ENCODE results near the gene CD300LB. TPM values are rescaled to one million over a fixed set of nuclear protein-coding genes. Genes with fewer than 3 reads are reported as not detected.

CD300LB gene
- polyA plus RNA-seq, 3 donors, result 88.0 to 102 (median 92.9) TPM

DNA sequence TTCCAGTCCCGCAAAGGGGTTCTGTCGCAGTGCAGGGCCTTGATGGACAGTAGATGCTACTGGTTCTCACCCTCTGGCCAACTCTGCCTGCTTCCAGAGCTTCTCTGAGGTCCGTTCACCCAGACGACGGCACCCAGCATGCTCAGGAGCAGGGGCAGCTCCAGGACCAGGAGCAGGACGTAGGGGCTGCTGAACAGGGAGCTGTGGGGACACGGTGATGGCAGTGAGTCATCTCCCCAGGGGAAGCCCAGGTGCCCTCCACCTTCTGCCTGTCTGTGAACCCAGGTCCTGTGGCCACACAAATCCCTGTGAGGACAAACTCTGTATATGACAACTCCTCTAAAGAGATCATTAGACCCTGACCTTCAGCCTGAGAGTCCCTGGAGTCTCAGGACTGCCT, 18.1 kb upstream of the CD300LB start:
- TF ChIP-seq, protein P1, sequence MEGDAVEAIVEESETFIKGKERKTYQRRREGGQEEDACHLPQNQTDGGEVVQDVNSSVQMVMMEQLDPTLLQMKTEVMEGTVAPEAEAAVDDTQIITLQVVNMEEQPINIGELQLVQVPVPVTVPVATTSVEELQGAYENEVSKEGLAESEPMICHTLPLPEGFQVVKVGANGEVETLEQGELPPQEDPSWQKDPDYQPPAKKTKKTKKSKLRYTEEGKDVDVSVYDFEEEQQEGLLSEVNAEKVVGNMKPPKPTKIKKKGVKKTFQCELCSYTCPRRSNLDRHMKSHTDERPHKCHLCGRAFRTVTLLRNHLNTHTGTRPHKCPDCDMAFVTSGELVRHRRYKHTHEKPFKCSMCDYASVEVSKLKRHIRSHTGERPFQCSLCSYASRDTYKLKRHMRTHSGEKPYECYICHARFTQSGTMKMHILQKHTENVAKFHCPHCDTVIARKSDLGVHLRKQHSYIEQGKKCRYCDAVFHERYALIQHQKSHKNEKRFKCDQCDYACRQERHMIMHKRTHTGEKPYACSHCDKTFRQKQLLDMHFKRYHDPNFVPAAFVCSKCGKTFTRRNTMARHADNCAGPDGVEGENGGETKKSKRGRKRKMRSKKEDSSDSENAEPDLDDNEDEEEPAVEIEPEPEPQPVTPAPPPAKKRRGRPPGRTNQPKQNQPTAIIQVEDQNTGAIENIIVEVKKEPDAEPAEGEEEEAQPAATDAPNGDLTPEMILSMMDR (IDR thresholded peaks at IDR 0.05), result no peak
- H3K4me2 ChIP-seq (replicated peaks; ENCODE audit: extremely low read depth, low read length, poor library complexity, severe bottlenecking), result no peak overlapping the region
- H4K20me1 ChIP-seq (ENCODE audit: insufficient read depth, low read length), result peaks cover 9% of the 10 kb centered on the region
- H3K27me3 Mint-ChIP-seq (ENCODE audit: low read depth in 3 of 3), result peaks cover 0 to 3% (median 0%) of the 10 kb centered on the region in 3 donors
- no peak overlapping the region for H3K4me3 Mint-ChIP-seq
- peak overlapping the region in 2 of 7 donors; percentile 42 to 51 for H3K27ac Mint-ChIP-seq
- H3K9me3 ChIP-seq (replicated peaks in 1 of 2; ENCODE audit: control insufficient read depth in 1 of 2, insufficient read depth in 1 of 2, low read length in 2 of 2), result no peaks in the 10 kb centered on the region
- intact Hi-C loops (cut with micrococcal nuclease), result no loop called here
- no peaks in the 10 kb centered on the region for H3K27me3 ChIP-seq (ENCODE audit: control insufficient read depth in 2 of 2, insufficient read depth in 2 of 2, low read length in 2 of 2)
- H3K79me2 ChIP-seq (ENCODE audit: insufficient read depth, low read length), result peaks cover 15% of the 10 kb centered on the region
- no peak overlapping the region for H3K27ac ChIP-seq (ENCODE audit: low read depth in 1 of 2, low read length in 2 of 2)
- H2AFZ ChIP-seq (ENCODE audit: insufficient read depth, low read depth, low read length, poor library complexity, severe bottlenecking), result no peak overlapping the region
- peaks cover 0 to 2% (median 0%) of the 10 kb centered on the region in 7 donors for H3K9me3 Mint-ChIP-seq
- H3K4me1 Mint-ChIP-seq, result peaks cover 57% of the 10 kb centered on the region
- no peak for DNase-seq
- peaks cover 2 to 4% of the 10 kb centered on the region in 2 donors for H3K36me3 ChIP-seq (replicated peaks in 1 of 2; ENCODE audit: control insufficient read depth in 1 of 2, insufficient read depth in 2 of 2, low read length in 2 of 2)
- H3K4me1 ChIP-seq (ENCODE audit: control insufficient read depth in 1 of 2, insufficient read depth in 2 of 2, low read length in 2 of 2), result peaks cover 64 to 68% of the 10 kb centered on the region in 2 donors
- H3K36me3 Mint-ChIP-seq, result peaks cover 15 to 18% of the 10 kb centered on the region in 2 donors
- H3K9ac ChIP-seq (ENCODE audit: insufficient read depth, low read length, poor library complexity, severe bottlenecking), result no peak overlapping the region
- 91% methylated on average over 7 of the region's 7 CpGs for WGBS (ENCODE audit: insufficient coverage)
- H3K4me3 ChIP-seq (replicated peaks in 1 of 3; ENCODE audit: low read depth in 2 of 3, low read length in 3 of 3), result no peak overlapping the region

DNA sequence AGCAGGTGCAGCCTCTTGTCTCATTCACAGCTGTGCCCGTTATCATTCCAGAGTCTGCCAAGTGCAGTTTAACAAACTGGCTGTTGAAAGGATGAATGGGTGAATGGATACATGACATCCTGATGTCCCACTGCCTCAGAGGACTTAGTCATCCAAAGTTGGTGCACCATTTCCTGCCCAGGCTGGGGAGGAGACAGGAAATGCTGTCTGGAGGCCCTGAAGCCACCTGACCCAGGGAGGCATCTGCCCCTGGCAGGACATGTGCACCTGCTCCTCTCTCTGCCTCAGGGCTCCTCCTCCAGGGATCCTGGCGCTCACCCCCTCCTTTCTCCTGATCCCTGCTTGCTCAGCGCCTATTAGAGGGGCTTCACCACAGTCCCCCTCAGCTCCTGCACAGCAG, 16.5 kb upstream of the CD300LB start:
- Histone ChIP-seq H2AFZ (ENCODE audit: insufficient read depth, low read depth, low read length, poor library complexity, severe bottlenecking) (no peak overlapping the region), H3K4me1 (ENCODE audit: control insufficient read depth in 1 of 2, insufficient read depth in 2 of 2, low read length in 2 of 2) (peaks cover 72 to 83% of the 10 kb centered on the region in 2 donors), H3K27me3 (ENCODE audit: control insufficient read depth in 2 of 2, insufficient read depth in 2 of 2, low read length in 2 of 2) (no peaks in the 10 kb centered on the region), H3K4me2 (replicated peaks; ENCODE audit: extremely low read depth, low read length, poor library complexity, severe bottlenecking) (no peak overlapping the region), H4K20me1 (ENCODE audit: insufficient read depth, low read length) (peaks cover 25% of the 10 kb centered on the region), H3K9me3 (replicated peaks in 1 of 2; ENCODE audit: control insufficient read depth in 1 of 2, insufficient read depth in 1 of 2, low read length in 2 of 2) (no peaks in the 10 kb centered on the region), H3K9ac (ENCODE audit: insufficient read depth, low read length, poor library complexity, severe bottlenecking) (no peak overlapping the region), H3K36me3 (replicated peaks in 1 of 2; ENCODE audit: control insufficient read depth in 1 of 2, insufficient read depth in 2 of 2, low read length in 2 of 2) (peaks cover 14 to 18% of the 10 kb centered on the region in 2 donors), H3K27ac (ENCODE audit: low read depth in 1 of 2, low read length in 2 of 2) (peak overlapping the region in 1 of 2 donors; percentile 98), H3K4me3 (replicated peaks in 1 of 3; ENCODE audit: low read depth in 2 of 3, low read length in 3 of 3) (peak overlapping the region in 1 of 3 experiments; percentile 6), H3K79me2 (ENCODE audit: insufficient read depth, low read length) (peaks cover 31% of the 10 kb centered on the region)
- Mint-ChIP-seq H3K4me1 (peaks cover 71% of the 10 kb centered on the region), H3K27ac (peak overlapping the region; percentile 90 to 98 (median 94)), H3K4me3 (peak overlapping the region in 1 of 2 donors; percentile 16), H3K27me3 (ENCODE audit: low read depth in 3 of 3) (peaks cover 0 to 3% (median 0%) of the 10 kb centered on the region in 3 donors), H3K36me3 (peaks cover 29 to 30% of the 10 kb centered on the region in 2 donors), H3K9me3 (peaks cover 0 to 2% (median 0%) of the 10 kb centered on the region in 7 donors)
- WGBS (ENCODE audit: insufficient coverage), result 89% methylated on average over 2 of the region's 3 CpGs
- peak; percentile 65 to 77 (median 70) for DNase-seq
- TF ChIP-seq, protein P1 (IDR thresholded peaks at IDR 0.05), result no peak
- intact Hi-C loops (cut with micrococcal nuclease), result no loop called here
